KOPT-K1 (cell line): ENCODE measurements around the gene ADGRB3.

Source experiments
- H3K27ac ChIP-seq: fragments of 200-600 bp; sonication (generic); 2 replicates; pipeline ENCODE4 v1.5.1; 2016; ENCODE audit warnings: antibody characterized with exemption, mild to moderate bottlenecking, low read depth, low read length; ENCODE audit not compliant: poor library complexity, severe bottlenecking
- H3K36me3 ChIP-seq: fragments of 200-600 bp; sonication (generic); 2 replicates; pipeline ENCODE4 v1.5.1; 2017; ENCODE audit warnings: antibody characterized with exemption, mild to moderate bottlenecking, low read length, moderate library complexity; ENCODE audit not compliant: insufficient read depth
- H3K9me3 ChIP-seq: fragments of 200-600 bp; sonication (generic); 2 replicates; pipeline ENCODE4 v1.5.1; 2017; ENCODE audit warnings: antibody characterized with exemption, low read length, mild to moderate bottlenecking; ENCODE audit not compliant: insufficient read depth, poor library complexity, severe bottlenecking

Gene ADGRB3

GRCh38 chr6:69331886-69332285 is 696.8 kb downstream of the ADGRB3 start:
- H3K9me3 ChIP-seq = no peaks in the 10 kb centered on the region
- H3K27ac ChIP-seq = no peak overlapping the region
- no peaks in the 10 kb centered on the region for H3K36me3 ChIP-seq

- no peaks in the 10 kb centered on the region for H3K9me3 ChIP-seq
- H3K27ac ChIP-seq = no peak overlapping the region
Measured at GRCh38 chr6:69337311-69337710, 702.2 kb downstream of the ADGRB3 start.

DNA sequence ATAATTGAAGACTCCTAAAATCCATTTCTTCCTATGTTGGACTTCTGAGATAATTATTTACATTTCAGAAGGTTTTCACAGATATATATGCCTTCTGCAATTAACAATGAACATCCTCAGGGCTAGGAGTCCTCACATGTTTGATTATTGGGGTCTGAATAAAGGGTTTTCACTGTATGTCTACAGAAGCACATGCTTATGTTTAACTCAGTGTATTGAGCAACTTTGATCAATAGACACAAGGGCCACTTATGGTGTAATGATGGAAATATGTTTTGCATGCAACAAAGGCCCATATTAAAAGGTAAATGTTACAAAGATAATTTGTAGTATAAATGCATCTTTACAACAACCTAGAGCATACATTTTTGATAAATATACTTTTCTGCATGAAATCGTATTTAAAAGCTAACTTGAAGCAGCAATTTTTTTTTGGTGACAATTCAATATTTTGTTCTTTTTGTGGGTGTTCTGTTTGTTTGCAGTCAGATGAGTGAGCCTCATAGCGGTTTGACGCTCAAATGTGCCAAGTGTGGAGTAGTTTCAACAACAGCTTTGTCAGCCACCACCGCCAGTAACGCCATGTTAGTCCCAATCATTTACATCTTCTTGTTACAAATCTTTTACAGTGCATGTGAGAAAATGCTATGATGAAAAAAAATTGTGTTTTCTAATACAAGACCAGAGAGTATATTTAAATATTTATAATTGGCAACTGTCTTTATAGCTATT is 703.5 kb downstream of the ADGRB3 start:
- Histone ChIP-seq H3K36me3 (no peaks in the 10 kb centered on the region), H3K27ac (no peak overlapping the region), H3K9me3 (no peaks in the 10 kb centered on the region)

More at GRCh38 chr6:69337311-69337710, 702.2 kb downstream of the ADGRB3 start:
- no peaks in the 10 kb centered on the region for H3K36me3 ChIP-seq

- Histone ChIP-seq H3K27ac (no peak overlapping the region), H3K9me3 (no peaks in the 10 kb centered on the region), H3K36me3 (no peaks in the 10 kb centered on the region)
Measured at GRCh38 chr6:69339163-69339550, 704.1 kb downstream of the ADGRB3 start.

GRCh38 chr6:69340196-69340595 is 705.1 kb downstream of the ADGRB3 start:
- Histone ChIP-seq H3K27ac (no peak overlapping the region), H3K9me3 (no peaks in the 10 kb centered on the region), H3K36me3 (no peaks in the 10 kb centered on the region)

DNA sequence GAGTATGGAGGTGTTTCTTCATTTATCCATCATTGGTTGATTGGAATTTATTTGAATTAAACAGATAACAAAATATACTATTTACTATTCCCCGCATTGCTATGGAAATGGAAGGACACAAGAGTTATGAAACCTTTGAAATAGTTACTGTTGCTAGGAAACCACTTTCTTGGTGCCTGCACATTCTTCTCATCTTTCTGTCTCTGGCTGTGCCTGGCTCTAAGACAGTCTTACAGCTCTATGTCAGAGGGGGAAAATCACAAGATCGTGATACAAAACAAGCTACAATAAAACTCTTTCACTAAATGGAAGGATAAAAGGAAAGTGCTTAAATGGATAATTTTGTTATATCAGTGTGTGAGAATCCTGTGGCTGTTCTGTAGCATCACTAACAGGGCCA is 708.8 kb downstream of the ADGRB3 start:
- Histone ChIP-seq H3K36me3 (no peaks in the 10 kb centered on the region), H3K9me3 (no peaks in the 10 kb centered on the region), H3K27ac (no peak overlapping the region)

DNA sequence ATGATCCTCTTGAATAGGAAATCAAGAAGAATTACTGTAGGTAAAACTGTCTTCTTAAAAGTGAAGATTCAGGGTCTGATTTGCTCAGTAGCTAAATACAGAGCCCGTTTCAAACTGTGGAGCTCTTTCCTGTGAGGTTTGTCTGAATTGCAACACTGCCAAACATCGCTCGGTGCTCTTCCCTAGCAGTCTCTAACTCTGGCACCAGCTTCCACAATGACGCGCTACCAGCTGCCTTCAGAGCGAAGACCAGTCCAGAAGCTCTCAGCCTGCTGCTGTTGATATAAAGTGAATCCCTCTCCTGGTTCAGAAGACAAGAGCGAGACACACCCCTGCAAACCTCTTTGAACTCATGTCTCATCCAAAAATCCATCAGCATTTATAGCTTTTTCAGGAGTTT is 714.7 kb downstream of the ADGRB3 start:
- Histone ChIP-seq H3K36me3 (no peaks in the 10 kb centered on the region), H3K27ac (no peak overlapping the region), H3K9me3 (no peaks in the 10 kb centered on the region)

- no peaks in the 10 kb centered on the region for H3K9me3 ChIP-seq
- H3K27ac ChIP-seq = no peak overlapping the region
- H3K36me3 ChIP-seq = no peaks in the 10 kb centered on the region
Measured at GRCh38 chr6:69362209-69362608, 727.1 kb downstream of the ADGRB3 start.

- no peaks in the 10 kb centered on the region for H3K9me3 ChIP-seq
- H3K27ac ChIP-seq = no peak overlapping the region
- no peaks in the 10 kb centered on the region for H3K36me3 ChIP-seq
Measured at GRCh38 chr6:69366831-69367230, 731.7 kb downstream of the ADGRB3 start.

- Histone ChIP-seq H3K27ac (no peak overlapping the region), H3K36me3 (no peaks in the 10 kb centered on the region), H3K9me3 (no peaks in the 10 kb centered on the region)
Measured at GRCh38 chr6:69368613-69369012, 733.5 kb downstream of the ADGRB3 start.

- Histone ChIP-seq H3K36me3 (no peaks in the 10 kb centered on the region), H3K9me3 (no peaks in the 10 kb centered on the region), H3K27ac (no peak overlapping the region)
Measured at GRCh38 chr6:69370763-69371162, 735.7 kb downstream of the ADGRB3 start.

- H3K9me3 ChIP-seq = no peaks in the 10 kb centered on the region
- no peaks in the 10 kb centered on the region for H3K36me3 ChIP-seq
- no peak overlapping the region for H3K27ac ChIP-seq
Measured at GRCh38 chr6:69378326-69378725, 743.2 kb downstream of the ADGRB3 start.

DNA sequence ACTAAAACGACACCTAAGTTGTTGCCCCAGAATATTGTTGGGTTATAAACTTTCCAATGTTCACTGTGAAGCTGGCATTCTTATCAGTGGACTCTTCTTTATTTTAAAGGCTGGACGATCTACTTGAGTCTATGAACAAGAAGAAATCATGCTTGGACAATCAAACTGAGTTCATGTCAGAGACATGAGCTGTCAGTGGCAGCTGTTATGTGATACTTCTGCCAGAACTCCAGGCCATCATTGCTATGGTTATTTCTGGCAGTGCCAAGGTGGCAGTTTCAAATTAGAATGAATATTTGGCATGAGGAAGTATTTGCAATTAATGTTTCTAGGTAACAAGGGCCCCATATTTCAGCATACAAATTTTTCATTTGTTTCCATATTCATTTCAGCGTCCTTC is 744.4 kb downstream of the ADGRB3 start:
- Histone ChIP-seq H3K36me3 (no peaks in the 10 kb centered on the region), H3K9me3 (no peaks in the 10 kb centered on the region), H3K27ac (no peak overlapping the region)

DNA sequence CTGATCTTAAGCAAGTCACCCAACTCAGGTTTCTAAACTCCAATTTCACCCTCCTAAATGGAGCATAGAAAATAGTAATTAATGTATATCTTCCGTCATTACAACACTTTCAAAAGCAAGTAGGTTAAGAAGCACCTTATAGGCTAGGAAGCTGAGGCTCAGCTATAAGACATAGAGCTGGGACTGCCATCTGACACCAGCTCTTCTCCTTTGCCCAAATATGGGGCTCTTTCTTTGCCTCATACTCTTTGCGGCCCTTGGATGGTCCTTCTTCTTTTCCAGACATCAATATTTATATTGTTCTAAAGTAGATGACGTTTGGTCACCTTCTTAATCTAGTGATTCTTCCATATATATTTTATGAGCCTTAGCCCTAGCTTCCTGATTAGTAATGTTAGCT is 748.5 kb downstream of the ADGRB3 start:
- H3K27ac ChIP-seq = no peak overlapping the region

DNA sequence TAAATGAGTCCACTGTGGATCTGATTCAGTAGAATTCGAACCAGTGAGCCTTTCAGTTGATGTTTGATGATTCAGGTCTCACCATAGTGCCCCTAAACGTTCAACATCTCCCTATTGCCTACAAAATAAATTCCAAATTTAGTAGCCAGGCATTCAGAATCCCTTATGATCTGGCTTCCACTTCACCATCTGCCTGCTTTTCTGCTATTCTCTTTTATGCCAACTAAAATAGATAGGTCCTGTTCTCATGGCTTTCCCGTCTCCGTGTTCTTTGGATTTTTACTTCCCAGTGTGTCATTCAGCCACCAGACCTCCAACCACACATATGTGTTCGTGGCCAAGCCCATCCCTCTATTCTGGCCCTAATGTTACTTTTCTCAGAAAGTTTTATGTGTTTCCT is 751.3 kb downstream of the ADGRB3 start:
- Histone ChIP-seq H3K27ac (no peak overlapping the region), H3K36me3 (no peaks in the 10 kb centered on the region), H3K9me3 (no peaks in the 10 kb centered on the region)

More for the DNA sequence above, 748.5 kb downstream of the ADGRB3 start:
- Histone ChIP-seq H3K9me3 (no peaks in the 10 kb centered on the region), H3K36me3 (no peaks in the 10 kb centered on the region)

DNA sequence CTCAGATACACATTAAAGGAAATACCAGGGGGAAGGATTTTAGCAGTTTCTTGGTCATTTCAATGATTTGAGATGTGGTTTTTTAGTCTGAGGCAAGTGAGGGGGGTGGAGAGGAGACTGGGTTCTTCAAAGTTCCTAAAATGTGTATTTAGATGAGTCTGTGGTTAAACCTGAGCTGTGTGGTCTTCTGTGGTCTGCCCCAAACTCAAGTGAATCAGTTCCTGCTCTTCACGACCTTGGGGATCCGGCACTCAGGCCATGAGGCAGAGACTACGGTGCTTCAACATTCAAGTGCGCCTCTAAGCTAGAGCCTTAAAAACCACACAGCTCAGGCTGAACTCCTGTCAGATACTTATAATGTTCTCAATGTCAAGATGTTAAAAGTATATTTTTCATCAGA is 755.0 kb downstream of the ADGRB3 start:
- Histone ChIP-seq H3K27ac (no peak overlapping the region), H3K36me3 (no peaks in the 10 kb centered on the region), H3K9me3 (no peaks in the 10 kb centered on the region)
